Hypothalamus (tissue), 51 donors: ENCODE results near the gene KIF26A.
A peak's percentile ranks its signal among the peaks of the same experiment; 100 is the strongest.

ENCODE experiments used
- DNase-seq, 51 donors: peaks; one replicate each; lab custom pipeline; 2025; lab: John Stamatoyannopoulos, UW

The KIF26A gene

GRCh38 chr14:104126753-104127152 is 11.6 kb upstream of the KIF26A start:
- no peak for DNase-seq

GRCh38 chr14:104128981-104129380 is 9.4 kb upstream of the KIF26A start:
- no peak for DNase-seq

GRCh38 chr14:104129556-104129955 is 8.8 kb upstream of the KIF26A start:
- DNase-seq: no peak

GRCh38 chr14:104130974-104131651 is 7.3 kb upstream of the KIF26A start:
- peak in 29 of 51 donors; percentile 3 to 70 (median 40) for DNase-seq

GRCh38 chr14:104131968-104132732 is 6.2 kb upstream of the KIF26A start:
- no peak for DNase-seq

GRCh38 chr14:104132981-104133380 is 5.4 kb upstream of the KIF26A start:
- DNase-seq: no peak

GRCh38 chr14:104133496-104133895 is 4.9 kb upstream of the KIF26A start:
- no peak for DNase-seq

- DNase-seq: no peak
Observed at GRCh38 chr14:104134061-104134965, 4.1 kb upstream of the KIF26A start.

GRCh38 chr14:104135121-104135903 is 3.1 kb upstream of the KIF26A start:
- DNase-seq: no peak

- no peak for DNase-seq
Observed at GRCh38 chr14:104135904-104136471, 2.4 kb upstream of the KIF26A start.

- no peak for DNase-seq
Observed at GRCh38 chr14:104136472-104137296, 1.7 kb upstream of the KIF26A start.

GRCh38 chr14:104137297-104138097 is 890 bp upstream of the KIF26A start:
- DNase-seq: peak in 31 of 51 donors; percentile 11 to 75 (median 33)

- DNase-seq: no peak
Observed at GRCh38 chr14:104138718-104139459, 502 bp downstream of the KIF26A start.

GRCh38 chr14:104139460-104140212 is 1.2 kb downstream of the KIF26A start:
- DNase-seq: no peak

GRCh38 chr14:104140213-104140462 is 1.8 kb downstream of the KIF26A start:
- DNase-seq: no peak

GRCh38 chr14:104140463-104141331 is 2.3 kb downstream of the KIF26A start:
- no peak for DNase-seq
